HL-60 (cell line): ENCODE data around the gene TBXAS1.

ENCODE experiments used
- CTCF ChIP-seq: IDR thresholded peaks from one replicate; pipeline ENCODE4 v1.5.1; 2011; ENCODE audit warnings: low read length, control low read depth, inconsistent platforms; ENCODE audit not compliant: insufficient read depth
- POLR2AphosphoS5 ChIP-seq: IDR thresholded peaks from 2 replicates; pipeline ENCODE4 v1.6.1; 2012; ENCODE audit warnings: low read depth

- peak; percentile 55; the same call in 1 of the 2 replicates for TF ChIP-seq POLR2AphosphoS5
- no peak for TF ChIP-seq CTCF
These were observed 25.1 kb downstream of the TBXAS1 start for GRCh38 chr7:139854124-139854511.
